Amniotic epithelial cell (primary cell): Measurements from ENCODE around the gene SLC25A41.

ENCODE experiments used
- DNase-seq: peaks from one replicate; pipeline ENCODE4 v3.0.0-alpha.2; 2010; ENCODE audit warnings: low read depth

The SLC25A41 gene

GRCh38 chr19:6433663-6434062 lies at the start of gene SLC25A41:
Gene SLC25A41 (minus strand): TSS chr19:6433763. CDS start chr19:6433693, 70 bp downstream.
- no peak for DNase-seq

DNA sequence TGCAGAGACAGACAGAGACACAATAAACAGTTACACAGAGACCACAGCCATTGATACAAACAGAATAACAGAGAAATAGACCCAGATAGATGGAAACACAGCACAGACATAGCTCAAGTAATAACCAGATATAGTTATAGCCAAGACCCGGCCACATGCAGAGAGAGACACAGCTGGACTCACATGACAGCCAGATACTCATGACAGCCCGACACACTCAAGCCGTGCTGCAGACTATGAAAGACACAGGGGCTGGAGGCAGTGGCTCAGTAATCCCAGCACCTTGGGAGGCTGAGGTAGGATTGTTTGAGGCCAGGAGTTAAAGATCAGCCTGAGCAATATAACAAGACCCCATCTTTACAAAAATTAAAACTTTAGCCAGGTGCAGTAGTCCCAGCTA lies 49.7 kb upstream of the SLC25A41 start:
- no peak for DNase-seq

DNA sequence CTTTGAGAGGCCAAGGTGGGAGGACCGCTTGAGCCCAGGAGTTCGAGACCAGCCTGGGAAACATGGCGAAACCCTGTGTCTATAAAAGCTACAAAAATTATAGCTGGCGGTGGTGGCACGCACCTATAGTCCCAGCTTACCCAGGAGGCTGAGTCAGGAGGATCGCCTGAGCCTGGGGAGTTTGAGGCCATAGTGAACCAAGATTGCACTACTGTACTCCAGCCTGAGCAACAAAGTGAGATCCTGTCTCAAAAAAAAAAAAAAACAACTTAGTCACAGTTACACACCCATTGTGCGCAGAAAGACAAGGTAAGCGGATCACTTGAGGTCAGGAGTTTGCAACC lies 48.8 kb upstream of the SLC25A41 start:
- no peak for DNase-seq

GRCh38 chr19:6481541-6482342 lies 48.2 kb upstream of the SLC25A41 start, which contains the start of gene DENND1C:
Gene DENND1C (minus strand): TSS chr19:6481787. CDS start chr19:6481695, 92 bp downstream.
- DNase-seq, result no peak

DNA sequence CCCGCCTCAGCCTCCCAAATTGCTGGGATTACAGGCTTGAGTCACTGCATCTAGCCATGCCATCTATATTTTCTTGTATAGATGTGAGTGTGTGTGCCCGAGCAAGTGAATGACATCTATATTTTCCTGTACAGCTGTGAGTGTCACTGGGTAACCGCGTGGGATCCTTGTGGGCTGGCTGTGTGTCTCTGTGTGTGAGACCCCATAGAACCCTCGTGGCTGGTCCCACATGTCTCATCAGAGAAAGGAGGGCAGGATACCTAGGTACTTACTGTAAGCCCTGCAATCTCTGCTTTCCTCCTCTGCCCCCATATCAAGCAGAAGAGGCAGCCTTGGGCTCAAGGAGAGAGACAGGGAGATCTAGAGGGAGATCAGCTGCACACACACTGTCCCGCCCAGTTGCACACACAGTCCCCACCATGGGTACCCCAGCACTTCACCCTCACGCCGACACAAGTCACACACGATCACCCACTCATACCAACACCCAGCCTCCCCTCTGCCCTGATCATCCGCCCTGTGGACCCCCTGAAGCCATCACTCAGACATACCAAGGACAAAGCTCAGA lies 47.4 kb upstream of the SLC25A41 start:
- no peak for DNase-seq

- no peak for DNase-seq
These were observed 46.4 kb upstream of the SLC25A41 start for GRCh38 chr19:6479836-6480398.

GRCh38 chr19:6478815-6479214 lies 45.3 kb upstream of the SLC25A41 start:
- no peak for DNase-seq

GRCh38 chr19:6476896-6477431 lies 43.4 kb upstream of the SLC25A41 start:
- DNase-seq, result no peak

GRCh38 chr19:6476155-6476895 lies 42.8 kb upstream of the SLC25A41 start:
- peak; percentile 24 for DNase-seq

DNA sequence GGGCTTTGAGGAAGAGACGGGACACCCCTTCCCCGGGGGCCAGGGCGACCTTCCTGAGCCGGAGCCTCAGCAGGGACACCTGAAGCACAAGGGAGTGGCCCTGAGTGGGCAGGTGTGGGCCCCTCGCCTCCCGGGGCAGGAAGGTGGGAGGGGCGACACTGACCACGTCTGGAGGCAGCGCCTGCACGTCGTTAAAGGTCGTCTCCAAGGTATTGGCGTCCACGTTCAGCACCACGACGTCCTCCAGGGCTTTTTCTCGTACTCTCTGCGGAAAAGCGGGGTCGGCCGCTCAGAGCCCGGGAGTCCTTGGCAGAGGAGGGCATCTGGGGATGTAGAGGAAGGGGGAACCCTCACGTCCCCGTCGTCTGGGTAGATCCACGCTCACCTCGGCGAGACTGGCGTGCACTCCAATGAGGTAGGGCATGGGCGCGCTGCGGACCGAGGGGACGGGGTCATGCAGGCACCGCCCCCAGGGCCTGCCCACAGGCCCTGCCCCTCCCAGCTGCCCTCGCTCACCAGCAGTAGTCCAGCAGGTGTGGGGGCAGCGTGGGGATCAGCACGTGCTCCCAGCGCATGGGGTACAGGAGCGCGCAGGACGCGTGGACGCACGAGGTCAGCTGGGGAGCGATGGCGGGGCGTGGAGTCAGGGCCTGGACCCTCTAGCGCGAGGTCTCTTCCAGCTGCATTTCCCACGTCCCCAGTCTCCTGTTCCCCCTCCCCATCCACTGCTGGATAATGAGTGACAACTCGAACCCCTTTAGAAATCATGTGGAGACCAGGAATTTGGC lies 42.0 kb upstream of the SLC25A41 start:
- DNase-seq, result no peak

DNA sequence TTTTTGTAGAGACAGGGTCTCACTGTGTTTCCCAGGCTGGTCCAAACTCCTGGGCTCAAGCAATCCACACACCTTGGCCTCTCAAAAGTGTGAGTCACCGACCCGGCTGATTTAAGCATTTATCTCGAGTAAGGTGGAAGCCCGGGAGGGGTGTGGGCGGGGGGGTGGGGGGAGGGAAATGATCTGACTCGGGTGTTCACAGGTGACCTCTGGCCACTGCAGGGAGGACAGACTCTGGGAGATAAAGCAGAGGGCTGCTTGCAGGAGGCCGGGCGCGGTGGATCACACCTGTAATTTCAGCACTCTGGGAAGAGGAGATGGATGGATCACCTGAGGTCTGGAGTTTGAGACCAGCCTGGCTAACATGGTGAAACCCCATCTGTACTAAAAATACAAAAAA lies 40.1 kb upstream of the SLC25A41 start:
- no peak for DNase-seq

DNA sequence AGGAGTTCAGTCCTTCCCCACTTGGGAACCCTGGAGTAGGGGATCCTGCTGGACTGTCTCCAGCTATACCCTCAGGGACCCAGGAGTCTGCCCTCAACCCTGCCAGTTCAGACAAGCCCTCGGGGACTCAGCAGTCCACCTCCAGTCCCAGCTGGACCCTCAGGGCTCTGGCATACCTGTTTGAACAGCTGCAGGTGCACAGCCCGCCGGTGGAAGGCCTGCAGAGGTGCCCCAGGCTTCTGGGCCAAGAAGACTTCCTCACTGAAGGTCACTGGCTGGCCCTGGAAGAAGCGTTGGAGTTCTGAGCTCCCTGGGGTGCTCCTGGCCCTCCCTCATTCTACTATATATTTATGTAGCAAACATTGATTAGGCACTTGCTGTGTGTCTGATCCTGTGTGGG lies 39.1 kb upstream of the SLC25A41 start:
- no peak for DNase-seq

DNA sequence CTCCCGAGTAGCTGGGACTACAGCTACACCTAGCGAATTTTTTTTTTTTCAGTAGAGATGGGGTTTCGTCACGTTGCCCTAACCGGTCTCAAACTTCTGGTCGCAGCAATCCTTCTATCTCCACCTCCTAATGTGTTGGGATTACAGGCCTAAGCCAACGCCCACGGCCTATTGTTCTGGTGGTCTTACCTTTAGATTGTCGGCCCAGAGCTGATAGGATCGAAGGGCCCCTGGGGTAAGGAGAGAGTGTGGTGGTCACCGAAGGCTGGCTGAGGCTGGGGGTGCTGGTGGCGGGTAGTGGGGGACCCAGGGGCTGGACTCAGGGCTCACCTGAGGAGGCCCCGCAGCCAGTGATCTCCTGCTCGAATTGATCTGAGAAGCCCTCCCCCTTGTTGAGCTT lies 37.5 kb upstream of the SLC25A41 start:
- no peak for DNase-seq

DNA sequence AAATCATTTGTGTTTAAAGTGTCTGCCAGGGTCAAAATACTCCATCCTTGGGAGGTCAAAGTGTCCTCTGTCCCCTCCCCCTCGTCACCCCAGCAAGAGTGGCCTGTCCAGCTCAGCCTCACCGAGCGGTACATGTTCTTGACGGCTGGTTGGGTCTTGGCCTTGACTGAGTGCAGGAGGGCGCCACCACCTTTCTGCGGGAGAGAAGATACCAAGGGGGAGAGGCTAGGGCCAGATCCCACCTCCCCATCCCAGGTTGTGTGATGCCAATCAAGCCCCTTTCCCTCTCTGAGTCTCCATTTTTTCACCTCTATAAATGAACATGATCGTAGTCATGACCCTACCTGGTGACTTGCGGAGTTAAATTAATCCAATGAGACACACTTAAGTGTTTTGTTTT lies 36.6 kb upstream of the SLC25A41 start:
- DNase-seq, result no peak

- DNase-seq, result no peak
These were observed 33.8 kb upstream of the SLC25A41 start for GRCh38 chr19:6467384-6467783.

DNA sequence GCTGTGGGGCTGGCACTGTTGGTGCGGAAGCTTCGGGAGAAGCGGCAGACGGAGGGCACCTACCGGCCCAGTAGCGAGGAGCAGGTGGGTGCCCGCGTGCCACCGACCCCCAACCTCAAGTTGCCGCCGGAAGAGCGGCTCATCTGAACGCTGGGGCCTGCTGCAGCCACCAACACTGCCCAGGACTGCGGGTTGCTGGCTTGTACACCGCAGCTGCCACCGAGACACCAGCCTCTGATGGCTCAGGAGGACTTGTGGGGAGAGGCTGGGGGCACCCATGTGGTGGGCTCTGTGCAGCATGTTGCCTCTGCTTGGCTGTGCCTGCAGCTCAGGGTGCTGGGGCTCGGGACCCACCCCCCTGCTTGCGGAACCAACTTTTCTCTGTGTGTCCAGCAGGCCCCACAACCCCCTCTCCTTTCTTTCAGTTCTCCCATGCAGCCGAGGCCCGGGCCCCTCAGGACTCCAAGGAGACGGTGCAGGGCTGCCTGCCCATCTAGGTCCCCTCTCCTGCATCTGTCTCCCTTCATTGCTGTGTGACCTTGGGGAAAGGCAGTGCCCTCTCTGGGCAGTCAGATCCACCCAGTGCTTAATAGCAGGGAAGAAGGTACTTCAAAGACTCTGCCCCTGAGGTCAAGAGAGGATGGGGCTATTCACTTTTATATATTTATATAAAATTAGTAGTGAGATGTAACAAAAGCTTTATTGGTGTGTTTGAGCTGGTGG lies 33.1 kb upstream of the SLC25A41 start:
- no peak for DNase-seq

- no peak for DNase-seq
These were observed 32.1 kb upstream of the SLC25A41 start for GRCh38 chr19:6465663-6466062.

DNA sequence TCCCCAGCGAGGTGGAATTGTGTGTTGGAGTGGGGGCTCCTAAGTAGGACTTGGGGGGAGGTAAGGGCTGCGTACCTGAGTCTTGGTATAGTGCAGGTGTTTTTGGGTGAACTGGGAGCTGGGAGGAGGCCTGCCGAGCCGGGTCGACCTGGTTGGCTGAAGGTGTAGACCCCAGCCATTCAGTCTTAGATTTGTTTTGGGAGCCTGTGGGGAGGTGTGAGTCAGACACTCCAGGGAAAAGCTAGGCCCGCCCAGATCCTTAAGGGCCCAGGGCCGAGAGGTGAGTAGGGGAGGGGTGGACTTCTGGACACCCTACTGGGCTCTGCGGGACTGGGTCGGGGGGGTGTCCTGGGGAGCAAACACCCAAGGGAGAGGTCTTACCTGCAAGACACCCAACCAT lies 31.4 kb upstream of the SLC25A41 start:
- no peak for DNase-seq

DNA sequence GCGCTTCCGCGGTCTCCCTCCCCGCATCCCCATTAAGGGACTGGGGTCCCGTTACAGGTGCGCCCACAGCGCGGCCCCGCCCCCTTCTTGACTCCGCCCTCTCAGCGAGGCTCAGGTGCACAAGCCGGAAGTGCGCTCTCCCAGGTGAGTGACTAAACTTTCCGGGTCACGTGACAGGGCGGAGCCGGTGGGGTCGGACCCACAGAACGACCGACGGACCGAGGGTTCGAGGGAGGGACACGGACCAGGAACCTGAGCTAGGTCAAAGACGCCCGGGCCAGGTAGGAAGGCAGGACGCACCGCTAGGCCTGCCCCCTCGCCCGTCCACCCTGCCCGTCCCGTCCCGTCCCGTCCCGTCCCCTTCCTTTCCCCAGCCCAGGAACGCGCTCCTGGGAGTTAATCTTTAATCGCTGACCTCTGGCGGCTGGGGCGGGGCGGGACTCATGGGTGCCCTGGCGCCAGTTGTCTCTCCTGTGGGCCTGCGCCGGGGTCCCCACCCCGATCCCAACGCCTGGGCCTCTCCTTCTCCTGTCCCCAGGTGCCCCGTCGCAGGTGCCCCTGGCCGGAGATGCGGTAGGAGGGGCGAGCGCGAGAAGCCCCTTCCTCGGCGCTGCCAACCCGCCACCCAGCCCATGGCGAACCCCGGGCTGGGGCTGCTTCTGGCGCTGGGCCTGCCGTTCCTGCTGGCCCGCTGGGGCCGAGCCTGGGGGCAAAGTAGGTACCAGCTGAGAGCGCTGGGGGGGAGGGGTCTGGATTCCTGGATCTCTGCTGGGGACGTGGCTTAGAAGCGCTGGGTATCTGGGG lies 30.7 kb upstream of the SLC25A41 start, which contains the start of gene CRB3:
TSS of gene CRB3 (plus strand) at position 202 of the 804 bp plus-strand sequence. CDS start at position 633, 431 bp downstream.
- DNase-seq, result no peak
